Keratinocyte (primary cell): Measurements from ENCODE around the gene CADM2. TPM values are rescaled to one million over a fixed set of nuclear protein-coding genes. Genes with fewer than 3 reads are reported as not detected.
A peak's percentile ranks its signal among the peaks of the same experiment; 100 is the strongest.

Source experiments
- DNase-seq: peaks from one replicate; pipeline ENCODE4 v3.0.0-alpha.2; 2011; ENCODE audit warnings: low read depth, missing footprints, low spot score
- FAIRE-seq: peaks from 2 replicates; lab custom pipeline; 2011; peaks lifted over from hg19 to GRCh38; lab: Jason Lieb, UNC
- H2AFZ ChIP-seq: 2 replicates; pipeline ENCODE4 v1.6.0; 2012; ENCODE audit warnings: low read length, control low read depth, inconsistent platforms; ENCODE audit not compliant: control insufficient read depth
- H3K27ac ChIP-seq: 2 replicates; pipeline ENCODE4 v1.5.1; 2011; ENCODE audit warnings: low read length; ENCODE audit not compliant: control insufficient read depth, insufficient read depth
- H3K27me3 ChIP-seq: 3 replicates; pipeline ENCODE4 v1.6.0; 2011; ENCODE audit warnings: low read length; ENCODE audit not compliant: control insufficient read depth, insufficient read depth; ENCODE audit errors: extremely low read depth
- H3K36me3 ChIP-seq, 2 experiments: 2 replicates in 1 of 2; 3 replicates in 1 of 2; pipeline ENCODE4 v1.5.1; 2011; ENCODE audit warnings: low read length in 2 of 2, mild to moderate bottlenecking in 1 of 2; ENCODE audit not compliant: control insufficient read depth in 2 of 2, insufficient read depth in 2 of 2; ENCODE audit errors: extremely low read depth in 1 of 2
- H3K4me1 ChIP-seq: 3 replicates; pipeline ENCODE4 v1.5.1; 2011; ENCODE audit warnings: low read length; ENCODE audit not compliant: control insufficient read depth, insufficient read depth; ENCODE audit errors: extremely low read depth
- H3K4me2 ChIP-seq: 3 replicates; pipeline ENCODE4 v1.6.0; 2011; ENCODE audit warnings: low read depth, low read length; ENCODE audit not compliant: control insufficient read depth, insufficient read depth; ENCODE audit errors: extremely low read depth
- H3K4me3 ChIP-seq, 3 experiments: fragments of 200-600 bp in 1 of 3; sonication (generic) in 1 of 3; 2 replicates in 2 of 3; 3 replicates in 1 of 3; pipeline ENCODE4 v1.5.1; 2011 to 2016; ENCODE audit warnings: low read length in 3 of 3, mild to moderate bottlenecking in 3 of 3, control low read depth in 2 of 3, inconsistent platforms in 1 of 3, low read depth in 1 of 3, mixed read lengths in 1 of 3, mixed run types in 1 of 3, moderate library complexity in 1 of 3; ENCODE audit not compliant: control insufficient read depth in 2 of 3, insufficient read depth in 2 of 3; ENCODE audit errors: extremely low read depth in 1 of 3
- H3K79me2 ChIP-seq: 2 replicates; pipeline ENCODE4 v1.6.0; 2012; ENCODE audit warnings: low read length; ENCODE audit not compliant: control insufficient read depth, insufficient read depth
- H3K9ac ChIP-seq: 3 replicates; pipeline ENCODE4 v1.6.0; 2011; ENCODE audit warnings: low read length; ENCODE audit not compliant: control insufficient read depth, insufficient read depth; ENCODE audit errors: extremely low read depth
- H3K9me1 ChIP-seq: 3 replicates; pipeline ENCODE4 v1.6.0; 2011; ENCODE audit warnings: low read length; ENCODE audit not compliant: control insufficient read depth, insufficient read depth; ENCODE audit errors: extremely low read depth
- H3K9me3 ChIP-seq: 2 replicates; pipeline ENCODE4 v1.5.1; 2012; ENCODE audit warnings: low read depth, low read length; ENCODE audit not compliant: control insufficient read depth
- H4K20me1 ChIP-seq: 3 replicates; pipeline ENCODE4 v1.6.0; 2011; ENCODE audit warnings: low read length; ENCODE audit not compliant: control insufficient read depth, insufficient read depth; ENCODE audit errors: extremely low read depth
- EZH2 ChIP-seq: IDR thresholded peaks from one replicate; pipeline ENCODE4 v1.6.1; 2012; ENCODE audit warnings: inconsistent platforms, mild to moderate bottlenecking, low read length, moderate library complexity
- dilution Hi-C: fragments of 300-500 bp; cut with MboI; formaldehyde crosslinking; loops from one replicate; pipeline ENCODE4 v1.7.0; 2020; ENCODE audit warnings: low sequenced_read_pairs; ENCODE audit not compliant: extremely low pct_ligation_motif_present
- polyA plus RNA-seq, 5 experiments: library from polyadenylated mRNA; depleted of rRNA in 3 of 5; stranded (reverse) in 3 of 5; stranded (forward) in 1 of 5; unstranded in 1 of 5; fragments of >200 nt; gene quantifications; 1 replicate in 1 of 5; 2 replicates in 3 of 5; 3 replicates in 1 of 5; pipeline versions ENCODE4 v1.2.1 to v1.2.3, GENCODE V29; 2011 to 2012; ENCODE audit warnings: missing spikeins in 2 of 5, low read depth in 1 of 5, low replicate concordance in 1 of 5
- TF ChIP-seq, protein P1 (sequence below), 3 experiments: IDR thresholded peaks in 1 of 3; conservative IDR thresholded peaks in 1 of 3; optimal IDR thresholded peaks in 1 of 3; 2 replicates in 2 of 3; 3 replicates in 1 of 3; pipeline versions ENCODE3 to v1.5.1; 2011; ENCODE audit warnings: low read length in 3 of 3, mild to moderate bottlenecking in 3 of 3, moderate library complexity in 2 of 3, control low read depth in 1 of 3, inconsistent platforms in 1 of 3; ENCODE audit not compliant: insufficient read depth in 2 of 3; ENCODE audit errors: extremely low read depth in 1 of 3

The CADM2 gene
- polyA plus RNA-seq, 1 donor (not counting 4 experiments of a cell fraction or from before 2014, with no cell fraction given): not detected

DNA sequence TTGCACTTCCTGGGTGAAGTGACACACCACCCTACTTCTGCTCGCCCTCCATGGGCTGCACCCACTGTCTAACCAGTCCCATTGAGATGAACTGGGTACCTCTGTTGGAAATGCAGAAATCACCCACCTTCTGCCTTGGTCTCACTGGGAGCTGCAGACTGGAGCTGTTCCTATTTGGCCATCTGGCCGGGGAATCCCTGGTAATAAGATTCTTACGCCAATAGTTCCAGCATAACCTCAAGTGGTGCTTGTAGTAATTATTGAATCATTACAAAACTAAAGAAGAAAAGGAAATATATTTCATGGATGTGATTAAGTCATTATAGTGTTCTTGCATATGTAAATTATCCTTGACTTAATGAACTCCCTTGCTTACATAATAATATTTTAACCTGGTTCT is 841.9 kb downstream of the CADM2 start:
- H3K9me1 ChIP-seq: no peaks in the 10 kb centered on the region
- TF ChIP-seq EZH2: no peak
- TF ChIP-seq, protein P1, sequence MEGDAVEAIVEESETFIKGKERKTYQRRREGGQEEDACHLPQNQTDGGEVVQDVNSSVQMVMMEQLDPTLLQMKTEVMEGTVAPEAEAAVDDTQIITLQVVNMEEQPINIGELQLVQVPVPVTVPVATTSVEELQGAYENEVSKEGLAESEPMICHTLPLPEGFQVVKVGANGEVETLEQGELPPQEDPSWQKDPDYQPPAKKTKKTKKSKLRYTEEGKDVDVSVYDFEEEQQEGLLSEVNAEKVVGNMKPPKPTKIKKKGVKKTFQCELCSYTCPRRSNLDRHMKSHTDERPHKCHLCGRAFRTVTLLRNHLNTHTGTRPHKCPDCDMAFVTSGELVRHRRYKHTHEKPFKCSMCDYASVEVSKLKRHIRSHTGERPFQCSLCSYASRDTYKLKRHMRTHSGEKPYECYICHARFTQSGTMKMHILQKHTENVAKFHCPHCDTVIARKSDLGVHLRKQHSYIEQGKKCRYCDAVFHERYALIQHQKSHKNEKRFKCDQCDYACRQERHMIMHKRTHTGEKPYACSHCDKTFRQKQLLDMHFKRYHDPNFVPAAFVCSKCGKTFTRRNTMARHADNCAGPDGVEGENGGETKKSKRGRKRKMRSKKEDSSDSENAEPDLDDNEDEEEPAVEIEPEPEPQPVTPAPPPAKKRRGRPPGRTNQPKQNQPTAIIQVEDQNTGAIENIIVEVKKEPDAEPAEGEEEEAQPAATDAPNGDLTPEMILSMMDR (optimal IDR thresholded peaks at IDR 0.05 in 1 of 3, IDR thresholded peaks at IDR 0.05 in 1 of 3, conservative IDR thresholded peaks at IDR 0.05 in 1 of 3; ENCODE audit: extremely low read depth in 1 of 3, insufficient read depth in 2 of 3, low read length in 3 of 3): no peak
- no peaks in the 10 kb centered on the region for H3K27me3 ChIP-seq
- no peak overlapping the region for H3K4me3 ChIP-seq
- no peak overlapping the region for H3K4me2 ChIP-seq
- dilution Hi-C loops: no loop called here
- no peaks in the 10 kb centered on the region for H4K20me1 ChIP-seq
- H3K9me3 ChIP-seq: peaks cover 4% of the 10 kb centered on the region
- H2AFZ ChIP-seq: no peak overlapping the region
- FAIRE-seq (no peak), DNase-seq (no peak)
- no peaks in the 10 kb centered on the region for H3K79me2 ChIP-seq
- H3K27ac ChIP-seq: no peak overlapping the region
- H3K4me1 ChIP-seq: no peaks in the 10 kb centered on the region
- no peak overlapping the region for H3K9ac ChIP-seq
- H3K36me3 ChIP-seq: no peaks in the 10 kb centered on the region

GRCh38 chr3:85801955-85802354 is 843.2 kb downstream of the CADM2 start:
- no peak for FAIRE-seq

More at GRCh38 chr3:85801955-85802354, 843.2 kb downstream of the CADM2 start:
- Histone ChIP-seq H3K4me3 (no peak overlapping the region), H3K79me2 (no peaks in the 10 kb centered on the region), H3K36me3 (no peaks in the 10 kb centered on the region), H3K27me3 (no peaks in the 10 kb centered on the region), H3K27ac (no peak overlapping the region), H3K9me1 (no peaks in the 10 kb centered on the region), H3K9ac (no peak overlapping the region), H4K20me1 (no peaks in the 10 kb centered on the region), H3K4me2 (no peak overlapping the region), H2AFZ (no peak overlapping the region), H3K9me3 (peaks cover 4% of the 10 kb centered on the region), H3K4me1 (no peaks in the 10 kb centered on the region)
- DNase-seq: no peak
- dilution Hi-C loops: no loop called here
- TF ChIP-seq, protein P1 (optimal IDR thresholded peaks at IDR 0.05 in 1 of 3, IDR thresholded peaks at IDR 0.05 in 1 of 3, conservative IDR thresholded peaks at IDR 0.05 in 1 of 3; ENCODE audit: extremely low read depth in 1 of 3, insufficient read depth in 2 of 3, low read length in 3 of 3): peak in 1 of 3 experiments; percentile 12
- no peak for TF ChIP-seq EZH2
